ENCODE results near the gene WNK2.

GRCh38 chr9:93230601-93231000 lies 46.7 kb downstream of the WNK2 start:
- TF ChIP-seq CTCF (IDR thresholded peaks at IDR 0.05; ENCODE audit: low read depth, low read length), result no peak
- TF ChIP-seq MAX (IDR thresholded peaks at IDR 0.05; ENCODE audit: low read depth, low read length), result no peak
- no peak for TF ChIP-seq POLR2A (IDR thresholded peaks at IDR 0.05; ENCODE audit: extremely low read depth, insufficient read length)
- TF ChIP-seq MYC (IDR thresholded peaks at IDR 0.05; ENCODE audit: low read depth, low read length), result no peak
